SH-SY5Y (cell line): ENCODE results near the gene RAB5A.
A peak's percentile ranks its signal among the peaks of the same experiment; 100 is the strongest.

ENCODE experiments used
- GATA2 ChIP-seq: IDR thresholded peaks from 2 replicates; pipeline ENCODE4 v1.6.1; 2011; ENCODE audit warnings: mild to moderate bottlenecking, low read depth, low read length
- GATA3 ChIP-seq: IDR thresholded peaks from 2 replicates; pipeline ENCODE4 v1.6.1; 2011; ENCODE audit warnings: low read depth, mild to moderate bottlenecking, low read length, moderate library complexity

RAB5A gene

DNA sequence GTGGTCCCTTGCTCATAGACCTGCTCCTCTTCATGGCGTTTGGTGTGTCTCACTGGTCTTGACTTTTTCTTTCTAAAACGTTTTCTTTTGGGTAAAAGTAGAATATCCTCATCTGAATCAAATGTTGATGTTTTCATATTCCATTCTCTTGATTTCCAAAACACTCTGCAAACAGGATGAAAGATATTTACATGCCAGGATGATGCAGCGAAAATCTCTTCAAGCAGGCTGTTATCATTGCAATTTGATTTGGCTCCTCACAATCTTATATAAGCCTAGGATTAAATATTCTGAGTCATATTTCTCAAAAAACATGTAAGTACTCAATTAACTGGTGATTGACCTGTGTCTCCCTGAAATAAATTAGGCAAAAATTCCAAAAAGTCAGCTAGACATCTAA is 55.0 kb downstream of the RAB5A start:
- TF ChIP-seq GATA3 (no peak), GATA2 (no peak)

DNA sequence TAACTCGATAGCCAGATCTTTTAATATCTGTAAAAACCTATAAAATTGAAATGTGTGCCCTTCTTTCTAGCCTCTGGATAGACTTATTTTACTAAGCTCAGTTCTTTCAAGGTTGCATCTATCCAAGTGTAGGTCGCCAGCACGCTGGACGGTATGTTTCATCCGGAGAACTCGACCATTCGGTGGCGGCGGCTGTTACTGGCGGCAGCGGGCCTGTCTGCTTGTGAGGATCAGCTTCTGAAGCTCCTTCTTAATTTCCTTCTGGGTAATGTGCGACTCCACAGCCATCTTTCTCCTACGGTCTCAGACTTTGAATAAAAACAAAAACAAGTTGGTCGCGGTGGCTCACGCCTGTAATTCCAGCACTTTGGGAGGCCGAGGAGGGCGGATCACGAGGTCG is 61.1 kb downstream of the RAB5A start:
- no peak for TF ChIP-seq GATA3
- TF ChIP-seq GATA2, result no peak

DNA sequence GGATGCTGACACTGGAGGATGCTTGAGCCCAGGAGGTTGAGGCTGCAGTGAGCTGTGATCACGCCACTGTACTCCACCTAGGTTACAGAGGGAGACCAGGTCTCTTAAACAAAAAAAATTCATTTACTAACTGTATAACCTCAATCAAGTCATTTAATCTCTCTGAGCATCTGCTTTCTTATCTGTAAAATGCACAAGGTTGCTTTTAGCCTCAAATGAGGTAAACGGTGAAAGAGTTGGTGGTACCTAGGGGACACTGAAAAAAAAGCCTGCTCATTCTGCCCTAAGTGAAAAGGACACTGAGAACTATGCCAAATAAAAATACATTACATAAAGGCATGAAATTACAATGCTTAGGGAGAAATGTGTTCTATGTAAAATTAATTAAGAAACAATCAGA is 61.7 kb downstream of the RAB5A start:
- TF ChIP-seq GATA3, result no peak
- no peak for TF ChIP-seq GATA2

DNA sequence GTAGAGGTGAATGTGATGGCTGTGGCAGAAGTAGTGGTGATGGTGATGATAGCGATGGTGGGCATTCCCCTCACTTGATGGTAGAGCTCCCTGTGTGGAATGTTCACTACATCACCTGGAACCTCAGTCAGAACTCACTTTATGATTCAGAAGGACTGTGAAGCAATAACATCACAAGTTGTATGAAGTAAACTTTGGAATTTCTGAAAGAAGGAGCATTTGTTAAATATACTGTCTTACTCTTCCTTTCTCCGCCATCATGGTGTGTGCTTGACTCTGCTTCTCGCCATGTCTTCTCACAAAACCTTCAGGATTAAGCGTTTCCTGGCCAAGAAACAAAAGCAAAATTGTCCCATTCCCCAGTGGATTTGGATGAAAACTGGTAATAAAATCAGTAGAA is 65.3 kb downstream of the RAB5A start, which contains the start of gene PP2D1:
TSS of gene PP2D1 (minus strand) at position 101 of the 400 bp plus-strand sequence. CDS start 192 bp downstream, outside the sequence.
- TF ChIP-seq GATA2 (no peak), GATA3 (no peak)

DNA sequence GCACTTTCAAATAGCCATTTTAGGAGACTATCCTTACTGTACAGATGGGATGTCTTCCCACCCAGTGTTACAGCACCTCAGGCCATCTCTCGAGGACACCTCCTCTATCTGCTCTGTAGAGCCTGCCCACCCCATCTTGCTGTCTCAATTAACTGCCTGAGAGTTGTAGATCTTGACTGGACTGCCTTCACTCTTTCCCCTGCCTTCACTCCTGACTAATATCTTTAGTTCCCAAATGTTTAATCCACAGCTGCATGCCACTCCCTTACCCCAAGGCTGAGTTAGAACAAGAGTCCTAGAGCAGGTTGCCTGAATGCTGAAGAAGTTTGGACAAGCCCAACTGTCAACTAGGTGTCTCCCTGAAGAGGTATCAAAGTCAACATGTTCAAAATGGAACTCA is 66.5 kb downstream of the RAB5A start:
- TF ChIP-seq GATA2 (no peak), GATA3 (no peak)

DNA sequence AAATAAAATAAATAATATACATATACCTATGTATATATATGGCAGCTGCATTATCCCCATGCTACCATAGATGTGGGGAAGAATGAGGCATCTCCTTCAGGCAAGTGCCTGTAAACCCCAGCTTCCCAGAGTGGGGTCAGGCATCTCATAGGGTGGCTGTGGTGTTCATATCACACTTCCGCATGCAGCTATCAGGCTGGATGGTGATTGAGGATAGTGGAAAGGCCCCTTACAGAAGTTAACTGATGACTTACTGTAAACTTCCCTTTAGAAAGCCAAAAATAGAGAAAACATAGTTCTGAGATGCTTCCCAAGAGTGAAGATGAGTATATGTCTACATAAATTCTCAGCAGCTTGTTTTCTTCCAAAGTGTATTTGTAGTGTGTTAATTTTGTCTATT is 68.6 kb downstream of the RAB5A start:
- no peak for TF ChIP-seq GATA2
- no peak for TF ChIP-seq GATA3

DNA sequence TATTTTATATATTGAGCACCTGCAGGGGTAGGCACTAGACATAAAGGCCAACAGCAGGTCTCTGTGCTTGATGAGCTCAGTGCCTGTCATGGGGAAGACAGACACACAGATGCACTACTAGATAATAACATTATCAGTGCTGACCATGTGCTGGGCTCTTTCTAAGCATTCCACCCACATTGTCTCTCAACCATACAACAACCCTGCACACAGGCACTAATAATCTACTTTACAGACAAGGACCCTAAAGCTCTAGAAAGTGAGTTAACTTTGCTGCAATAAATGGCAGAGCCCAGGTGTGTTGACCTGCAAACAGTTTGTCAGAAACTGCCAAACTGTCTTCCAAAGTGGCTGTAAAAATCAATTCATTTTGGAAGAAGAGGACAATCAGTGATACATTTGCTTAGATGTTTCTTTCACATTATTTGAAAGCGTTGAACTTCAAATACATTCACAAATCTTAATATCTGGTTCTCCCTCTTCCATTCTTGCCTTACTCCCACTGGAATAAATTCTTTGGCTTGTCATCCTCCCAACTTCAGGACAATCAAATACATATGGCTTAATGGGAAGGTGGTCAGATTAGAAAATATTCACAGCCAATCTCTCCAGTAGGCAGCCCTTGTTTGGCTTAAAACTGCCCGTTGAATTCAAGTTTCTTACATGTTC is 76.2 kb downstream of the RAB5A start:
- TF ChIP-seq GATA2, result peak; percentile 87
- peak; percentile 75 for TF ChIP-seq GATA3

DNA sequence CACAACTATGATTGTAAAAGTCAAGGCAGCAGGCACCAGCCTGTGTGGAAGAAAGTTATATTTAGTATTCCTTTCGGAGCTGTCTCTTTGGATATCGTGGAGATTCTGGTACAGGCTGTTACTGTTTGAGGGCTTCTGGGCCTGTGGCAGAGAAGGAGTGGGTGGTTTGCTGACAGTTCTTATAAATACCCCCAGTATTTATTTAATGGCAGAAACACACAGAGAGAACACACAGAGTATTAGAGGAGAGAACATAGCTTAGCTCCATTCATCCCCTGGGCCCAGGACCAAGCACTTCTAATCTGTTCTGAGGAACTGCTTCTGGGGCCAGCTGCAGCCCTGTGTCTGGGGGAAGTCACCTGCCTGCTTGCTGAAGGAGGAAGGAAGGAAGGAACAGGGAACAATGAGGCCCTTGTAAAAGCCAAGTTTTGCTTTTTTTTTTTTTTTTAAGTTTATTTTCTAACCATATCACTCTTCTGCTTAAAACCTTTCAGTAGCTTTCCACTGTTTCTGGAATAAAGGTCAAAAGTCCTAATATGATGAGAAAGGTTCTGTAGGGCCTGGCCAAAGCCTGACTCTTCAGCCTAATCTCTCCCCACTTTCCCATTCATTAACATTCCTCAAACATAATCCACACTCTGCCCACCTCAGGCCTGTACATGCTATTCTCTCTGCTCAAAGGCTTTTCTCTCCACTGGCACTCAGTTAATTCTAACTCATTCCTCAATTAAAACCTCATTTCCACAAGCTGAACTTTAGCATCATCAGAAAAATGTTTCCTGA is 76.9 kb downstream of the RAB5A start:
- TF ChIP-seq GATA3, result no peak
- no peak for TF ChIP-seq GATA2

DNA sequence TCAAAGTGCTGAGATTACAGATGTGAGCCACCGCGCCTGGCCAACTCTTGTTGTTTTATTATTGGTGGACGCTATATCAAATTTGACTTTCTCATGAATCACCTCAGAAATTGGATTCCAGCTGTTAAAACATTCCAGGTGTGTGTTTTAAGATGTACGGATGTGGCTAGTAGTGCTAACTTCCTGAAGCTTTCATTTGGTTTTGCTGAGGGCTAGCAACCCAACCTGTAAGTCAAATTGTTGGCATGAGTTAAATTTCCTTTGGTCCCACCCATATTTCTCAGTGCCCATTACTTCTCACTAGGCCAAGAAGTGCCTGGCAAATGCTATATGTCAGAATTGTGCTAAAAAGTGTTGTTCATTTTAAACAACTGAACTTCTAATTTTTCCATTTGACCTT is 80.2 kb downstream of the RAB5A start:
- TF ChIP-seq GATA2 (no peak), GATA3 (no peak)

DNA sequence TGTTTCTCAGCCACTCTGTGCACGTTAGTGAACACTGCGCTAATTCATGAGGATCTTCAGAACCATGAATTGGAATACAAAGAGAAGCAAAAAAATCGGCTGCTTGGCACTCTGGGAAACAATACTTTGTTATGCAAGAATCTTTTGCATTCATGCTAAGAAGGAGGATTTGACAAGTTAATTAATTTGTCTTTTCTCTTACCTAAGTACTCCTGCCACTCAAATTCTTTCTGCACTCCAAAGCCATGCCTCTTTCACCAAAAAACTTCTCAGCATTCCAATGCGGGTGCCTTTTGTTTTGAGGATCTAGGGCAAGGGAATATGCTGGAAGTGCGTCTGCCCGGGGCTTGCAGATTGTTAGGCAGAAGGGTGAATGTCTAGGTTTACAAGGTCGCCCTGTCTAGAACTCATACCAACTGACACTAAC is 82.0 kb downstream of the RAB5A start:
- no peak for TF ChIP-seq GATA3
- no peak for TF ChIP-seq GATA2
